DMS79 (cell line): ENCODE results near the gene CHADL.
"Not testable (repeated sequence)": the region's sequence is repeated elsewhere in the genome, so short reads cannot be mapped to it uniquely, and the experiment has no call there.

ENCODE experiments used
- DNase-seq: peaks from one replicate; lab custom pipeline; 2025; lab: John Stamatoyannopoulos, UW

CHADL gene

GRCh38 chr22:41181349-41182241 lies 59.1 kb downstream of the CHADL start:
- no peak for DNase-seq

GRCh38 chr22:41180926-41181325 lies 59.8 kb downstream of the CHADL start:
- DNase-seq: no peak

GRCh38 chr22:41180362-41180761 lies 60.4 kb downstream of the CHADL start:
- DNase-seq: not testable (repeated sequence)
